AG04450 (cell line): ENCODE data around the gene CLMP. TPM values are rescaled to one million over a fixed set of nuclear protein-coding genes. Genes with fewer than 3 reads are reported as not detected.

Experiments used
- CTCF ChIA-PET: fragments of 300-600, 350-600 bp; formaldehyde crosslinking; extraction: SDS; loops from one replicate; lab custom pipeline; 2022; ENCODE audit warnings: antibody characterized with exemption, inconsistent platforms; lab: Charles Lee
- POLR2A ChIA-PET: fragments of 350-600 bp; formaldehyde crosslinking; extraction: SDS; loops from one replicate; lab custom pipeline; 2021; ENCODE audit warnings: antibody characterized with exemption, inconsistent platforms; lab: Yijun Ruan, JAX
- DNase-seq: peaks from one replicate; pipeline ENCODE4 v3.0.0-alpha.2; 2011; ENCODE audit warnings: low read depth, low spot score
- H3K27ac ChIP-seq: one replicate; pipeline ENCODE4 v1.5.1; 2012; ENCODE audit warnings: low read depth, low read length, control low read depth
- H3K27me3 ChIP-seq: one replicate; pipeline ENCODE4 v1.6.0; 2012; ENCODE audit warnings: low read length; ENCODE audit not compliant: control insufficient read depth, insufficient read depth
- H3K4me3 ChIP-seq: 2 replicates; pipeline ENCODE4 v1.5.1; 2011; ENCODE audit warnings: mild to moderate bottlenecking, low read depth, low read length, control low read depth
- H3K9me3 ChIP-seq: 2 replicates; pipeline ENCODE4 v1.5.1; 2012; ENCODE audit warnings: low read length; ENCODE audit not compliant: control insufficient read depth, insufficient read depth
- polyA plus RNA-seq: library from polyadenylated mRNA; depleted of rRNA; stranded (reverse); fragments of >200 nt; gene quantifications from 2 replicates; pipeline ENCODE4 v1.2.3, GENCODE V29; 2011
- TF ChIP-seq, protein P1 (sequence below): IDR thresholded peaks from 2 replicates; pipeline ENCODE4 v1.5.1; 2011; ENCODE audit warnings: low read depth, low read length, control low read depth, inconsistent platforms

CLMP gene
- polyA plus RNA-seq, 1 experiment, result 288 TPM

DNA sequence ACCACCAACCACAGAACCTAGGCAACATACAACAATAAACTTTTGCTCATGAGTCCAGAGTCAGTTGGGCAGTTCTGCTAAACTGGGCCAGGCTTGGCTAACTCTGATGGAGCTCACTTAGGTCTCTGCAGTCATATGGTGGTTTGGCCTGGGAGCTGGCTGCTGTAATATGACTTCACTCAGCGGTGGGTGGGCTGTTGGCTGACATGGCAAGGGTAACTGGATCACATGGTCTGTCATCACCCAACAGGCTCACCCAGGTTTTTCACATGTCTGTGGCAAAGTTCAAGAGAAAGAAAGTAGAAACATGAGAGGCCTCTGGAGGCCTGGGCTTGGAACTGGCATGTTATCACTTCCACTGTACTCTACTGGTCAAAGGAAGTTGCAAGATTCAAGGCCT is 43.2 kb upstream of the CLMP start:
- H3K27me3 ChIP-seq, result no peaks in the 10 kb centered on the region
- TF ChIP-seq, protein P1, sequence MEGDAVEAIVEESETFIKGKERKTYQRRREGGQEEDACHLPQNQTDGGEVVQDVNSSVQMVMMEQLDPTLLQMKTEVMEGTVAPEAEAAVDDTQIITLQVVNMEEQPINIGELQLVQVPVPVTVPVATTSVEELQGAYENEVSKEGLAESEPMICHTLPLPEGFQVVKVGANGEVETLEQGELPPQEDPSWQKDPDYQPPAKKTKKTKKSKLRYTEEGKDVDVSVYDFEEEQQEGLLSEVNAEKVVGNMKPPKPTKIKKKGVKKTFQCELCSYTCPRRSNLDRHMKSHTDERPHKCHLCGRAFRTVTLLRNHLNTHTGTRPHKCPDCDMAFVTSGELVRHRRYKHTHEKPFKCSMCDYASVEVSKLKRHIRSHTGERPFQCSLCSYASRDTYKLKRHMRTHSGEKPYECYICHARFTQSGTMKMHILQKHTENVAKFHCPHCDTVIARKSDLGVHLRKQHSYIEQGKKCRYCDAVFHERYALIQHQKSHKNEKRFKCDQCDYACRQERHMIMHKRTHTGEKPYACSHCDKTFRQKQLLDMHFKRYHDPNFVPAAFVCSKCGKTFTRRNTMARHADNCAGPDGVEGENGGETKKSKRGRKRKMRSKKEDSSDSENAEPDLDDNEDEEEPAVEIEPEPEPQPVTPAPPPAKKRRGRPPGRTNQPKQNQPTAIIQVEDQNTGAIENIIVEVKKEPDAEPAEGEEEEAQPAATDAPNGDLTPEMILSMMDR, result no peak
- CTCF ChIA-PET, result interaction anchor here (0.9 to 8.9 kb wide), 3 partner anchors 8 to 135 kb away, joined by 3 to 69 read pairs (median 11); no protein-coding TSS in a partner anchor
- DNase-seq, result no peak
- no peak overlapping the region for H3K4me3 ChIP-seq
- H3K27ac ChIP-seq, result no peak overlapping the region
- H3K9me3 ChIP-seq, result no peaks in the 10 kb centered on the region
- POLR2A ChIA-PET, result no interaction called here

- ChIA-PET POLR2A (no interaction called here), CTCF (interaction anchor here (8.9 kb wide), 1 partner anchor 10 kb away, joined by 69 read pairs; no protein-coding TSS in a partner anchor)
- Histone ChIP-seq H3K9me3 (no peaks in the 10 kb centered on the region), H3K27ac (no peak overlapping the region), H3K27me3 (no peaks in the 10 kb centered on the region), H3K4me3 (no peak overlapping the region)
- DNase-seq, result no peak
- TF ChIP-seq, protein P1, result no peak
These were observed 41.8 kb upstream of the CLMP start for GRCh38 chr11:123236879-123237278.

GRCh38 chr11:123235656-123236261 is 40.7 kb upstream of the CLMP start:
- Histone ChIP-seq H3K9me3 (no peaks in the 10 kb centered on the region), H3K27me3 (no peaks in the 10 kb centered on the region), H3K4me3 (no peak overlapping the region), H3K27ac (peak overlapping the region; percentile 25)
- TF ChIP-seq, protein P1, result peak; percentile 4; the same call in 1 of the 2 replicates
- DNase-seq, result no peak
- ChIA-PET POLR2A (interaction anchor here (0.8 to 1.0 kb wide), 2 partner anchors 41 to 71 kb away, joined by 3 to 5 read pairs; partner anchors contain the start of gene CLMP), CTCF (interaction anchor here (0.9 to 8.9 kb wide), 9 partner anchors 11 to 129 kb away, joined by 3 to 69 read pairs (median 4); no protein-coding TSS in a partner anchor)

GRCh38 chr11:123235117-123235655 is 40.1 kb upstream of the CLMP start:
- TF ChIP-seq, protein P1, result peak; percentile 52
- ChIA-PET CTCF (interaction anchor here (0.7 to 8.9 kb wide), 9 partner anchors 11 to 132 kb away, joined by 4 to 69 read pairs (median 5); no protein-coding TSS in a partner anchor), POLR2A (interaction anchor here (0.8 to 1.0 kb wide), 2 partner anchors 40 to 70 kb away, joined by 3 to 5 read pairs; partner anchors contain the start of gene CLMP)
- no peak overlapping the region for H3K4me3 ChIP-seq
- peak overlapping the region; percentile 48 for H3K27ac ChIP-seq
- no peaks in the 10 kb centered on the region for H3K27me3 ChIP-seq
- DNase-seq, result no peak
- H3K9me3 ChIP-seq, result no peaks in the 10 kb centered on the region

DNA sequence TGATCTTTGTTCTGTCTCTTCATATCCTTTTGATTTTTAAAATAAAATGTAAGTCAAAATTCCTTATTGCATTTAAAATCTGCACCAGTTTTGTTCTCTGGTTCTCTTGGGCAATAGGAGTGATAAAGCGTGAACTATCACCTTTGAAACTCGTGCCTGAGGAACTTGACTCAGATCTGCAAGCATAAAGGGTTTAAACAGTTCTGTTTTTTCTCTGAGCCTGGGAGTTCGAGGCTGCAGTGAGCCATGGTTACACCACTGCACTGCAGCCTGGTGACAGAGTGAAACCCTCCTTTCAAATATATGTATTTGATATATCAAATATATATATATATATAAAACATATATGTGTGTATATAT is 38.9 kb upstream of the CLMP start:
- no peak overlapping the region for H3K27ac ChIP-seq
- no peak for DNase-seq
- CTCF ChIA-PET, result interaction anchor here (8.9 kb wide), 1 partner anchor 13 kb away, joined by 69 read pairs; no protein-coding TSS in a partner anchor

More for the DNA sequence above, 38.9 kb upstream of the CLMP start:
- TF ChIP-seq, protein P1, result no peak
- Histone ChIP-seq H3K27me3 (no peaks in the 10 kb centered on the region), H3K4me3 (no peak overlapping the region), H3K9me3 (no peaks in the 10 kb centered on the region)
- POLR2A ChIA-PET, result no interaction called here
